Fibroblast of pulmonary artery (primary cell): ENCODE data around the gene KIRREL3.

Source experiments
- DNase-seq: peaks from one replicate; pipeline ENCODE4 v3.0.0-alpha.2; 2010; ENCODE audit warnings: low read depth
- H3K4me3 ChIP-seq: replicated peaks from 2 replicates; pipeline ENCODE4 v1.5.1; 2011; ENCODE audit warnings: low read depth, mild to moderate bottlenecking, control low read depth, low read length, moderate library complexity
- TF ChIP-seq, protein P1 (sequence below): IDR thresholded peaks from 2 replicates; pipeline ENCODE4 v1.5.1; 2011; ENCODE audit warnings: mild to moderate bottlenecking, control low read depth, low read length, inconsistent platforms; ENCODE audit errors: missing control alignments

The KIRREL3 gene

GRCh38 chr11:126588630-126589491 is 411.7 kb downstream of the KIRREL3 start:
- TF ChIP-seq, protein P1, sequence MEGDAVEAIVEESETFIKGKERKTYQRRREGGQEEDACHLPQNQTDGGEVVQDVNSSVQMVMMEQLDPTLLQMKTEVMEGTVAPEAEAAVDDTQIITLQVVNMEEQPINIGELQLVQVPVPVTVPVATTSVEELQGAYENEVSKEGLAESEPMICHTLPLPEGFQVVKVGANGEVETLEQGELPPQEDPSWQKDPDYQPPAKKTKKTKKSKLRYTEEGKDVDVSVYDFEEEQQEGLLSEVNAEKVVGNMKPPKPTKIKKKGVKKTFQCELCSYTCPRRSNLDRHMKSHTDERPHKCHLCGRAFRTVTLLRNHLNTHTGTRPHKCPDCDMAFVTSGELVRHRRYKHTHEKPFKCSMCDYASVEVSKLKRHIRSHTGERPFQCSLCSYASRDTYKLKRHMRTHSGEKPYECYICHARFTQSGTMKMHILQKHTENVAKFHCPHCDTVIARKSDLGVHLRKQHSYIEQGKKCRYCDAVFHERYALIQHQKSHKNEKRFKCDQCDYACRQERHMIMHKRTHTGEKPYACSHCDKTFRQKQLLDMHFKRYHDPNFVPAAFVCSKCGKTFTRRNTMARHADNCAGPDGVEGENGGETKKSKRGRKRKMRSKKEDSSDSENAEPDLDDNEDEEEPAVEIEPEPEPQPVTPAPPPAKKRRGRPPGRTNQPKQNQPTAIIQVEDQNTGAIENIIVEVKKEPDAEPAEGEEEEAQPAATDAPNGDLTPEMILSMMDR, result no peak
- H3K4me3 ChIP-seq, result no peak overlapping the region
- no peak for DNase-seq

DNA sequence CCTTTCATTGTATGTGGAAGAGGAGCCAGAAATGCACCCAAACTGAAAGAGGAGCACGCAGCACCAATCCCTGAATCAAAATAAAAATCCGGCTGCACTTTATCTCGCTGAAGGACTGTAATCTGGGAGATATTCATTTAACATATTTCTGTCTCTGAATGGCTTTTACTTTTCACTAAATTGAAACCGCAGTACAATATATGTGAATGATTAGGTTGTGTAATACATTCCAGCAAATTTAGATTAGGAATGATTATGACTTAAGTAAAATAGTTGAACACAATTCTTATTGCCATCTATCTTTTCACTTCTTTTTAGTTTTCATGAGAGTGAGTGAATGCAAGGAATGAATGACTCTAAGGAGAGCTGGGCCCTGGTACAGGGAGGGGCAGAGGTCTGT is 413.0 kb downstream of the KIRREL3 start:
- TF ChIP-seq, protein P1, result no peak
- DNase-seq, result no peak
- no peak overlapping the region for H3K4me3 ChIP-seq

- peak overlapping the region; percentile 37 for H3K4me3 ChIP-seq
- DNase-seq, result peak; percentile 97
These were observed 414.6 kb downstream of the KIRREL3 start for GRCh38 chr11:126585774-126586491.

DNA sequence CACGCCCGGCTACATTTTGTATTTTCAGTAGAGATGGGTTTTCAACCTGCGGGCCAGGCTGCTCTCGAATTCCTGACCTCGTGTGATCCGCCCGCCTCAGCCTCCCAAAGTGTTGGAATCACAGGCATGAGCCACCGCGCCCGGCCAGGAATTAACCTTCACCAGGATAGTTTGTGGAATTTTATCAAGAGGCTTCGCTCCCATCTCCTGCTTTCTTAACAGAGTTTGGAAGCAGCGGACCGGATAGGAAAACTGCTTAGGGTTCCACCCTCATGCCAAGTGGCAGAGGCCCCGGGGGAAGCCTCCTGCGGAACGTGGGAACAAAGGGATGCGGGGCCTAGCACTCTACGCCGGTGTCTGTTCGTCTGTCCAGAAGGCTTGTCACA is 415.2 kb downstream of the KIRREL3 start:
- H3K4me3 ChIP-seq, result peak overlapping the region; percentile 37
- TF ChIP-seq, protein P1, result no peak
- DNase-seq, result no peak

More at GRCh38 chr11:126585774-126586491, 414.6 kb downstream of the KIRREL3 start:
- TF ChIP-seq, protein P1, result no peak

GRCh38 chr11:126583594-126584427 is 416.8 kb downstream of the KIRREL3 start:
- TF ChIP-seq, protein P1, result no peak
- no peak for DNase-seq
- H3K4me3 ChIP-seq, result no peak overlapping the region

GRCh38 chr11:126583101-126583500 is 417.5 kb downstream of the KIRREL3 start:
- DNase-seq, result no peak
- no peak overlapping the region for H3K4me3 ChIP-seq
- TF ChIP-seq, protein P1, result no peak
